H1 (cell line): Measurements from ENCODE around the gene C16orf95. TPM values are rescaled to one million over a fixed set of nuclear protein-coding genes. Genes with fewer than 3 reads are reported as not detected.

ENCODE experiments used
- CREB1 ChIP-seq: IDR thresholded peaks from 2 replicates; pipeline ENCODE4 v1.6.1; 2012; ENCODE audit warnings: inconsistent platforms
- PHF8 ChIP-seq: fragments of 200-600 bp; sonication (generic); conservative IDR thresholded peaks from 2 replicates; pipeline ENCODE4 v1.7.1; 2012; ENCODE audit warnings: low read depth, mild to moderate bottlenecking, inconsistent platforms, low read length, moderate library complexity
- POLR2AphosphoS5 ChIP-seq: IDR thresholded peaks from 2 replicates; pipeline ENCODE4 v1.6.1; 2011; ENCODE audit warnings: low read depth, low read length
- SP1 ChIP-seq: IDR thresholded peaks from 2 replicates; pipeline ENCODE4 v1.6.1; 2011; ENCODE audit warnings: low read depth, low read length
- TCF12 ChIP-seq: IDR thresholded peaks from 2 replicates; pipeline ENCODE4 v1.6.1; 2011; ENCODE audit warnings: low read depth, mild to moderate bottlenecking, low read length
- polyA plus RNA-seq, 7 experiments: library from polyadenylated mRNA; depleted of rRNA in 3 of 7; stranded (reverse) in 5 of 7; unstranded in 2 of 7; fragments of >200 nt in 5 of 7; fragments of 200-250 nt in 2 of 7; gene quantifications; 1 replicate in 5 of 7; 2 replicates in 1 of 7; 4 replicates in 1 of 7; pipeline versions ENCODE4 v1.2.1 to v1.2.3, GENCODE V29; 2011 to 2013; ENCODE audit warnings: missing spikeins in 2 of 7, mixed read lengths in 2 of 7
- total RNA-seq: library from RNA; stranded (reverse); fragmentation: NEBNext Ultra II Directional; extraction: Animal tissue kit (Norgen Biotek cat#: 25700); gene quantifications from 2 replicates; pipeline ENCODE4 v1.2.1, GENCODE V29; 2021
- TF ChIP-seq, protein P1 (sequence below): fragments of 300-600 bp; sonication (generic); IDR thresholded peaks from 2 replicates; pipeline ENCODE4 v1.7.1; 2012; ENCODE audit warnings: low read length, moderate library complexity, mild to moderate bottlenecking, inconsistent platforms; ENCODE audit not compliant: insufficient replicate concordance
- TF ChIP-seq, protein P2 (sequence below): IDR thresholded peaks from 2 replicates; pipeline ENCODE4 v1.6.1; 2011; ENCODE audit warnings: low read length, improper control_type of control experiment

C16orf95 gene
- total and polyA plus RNA-seq, 2 of the 8 experiments (the other 6 are each of a cell fraction or from before 2014, with no cell fraction given): 5.0 to 5.4 TPM

- TF ChIP-seq, protein P1, sequence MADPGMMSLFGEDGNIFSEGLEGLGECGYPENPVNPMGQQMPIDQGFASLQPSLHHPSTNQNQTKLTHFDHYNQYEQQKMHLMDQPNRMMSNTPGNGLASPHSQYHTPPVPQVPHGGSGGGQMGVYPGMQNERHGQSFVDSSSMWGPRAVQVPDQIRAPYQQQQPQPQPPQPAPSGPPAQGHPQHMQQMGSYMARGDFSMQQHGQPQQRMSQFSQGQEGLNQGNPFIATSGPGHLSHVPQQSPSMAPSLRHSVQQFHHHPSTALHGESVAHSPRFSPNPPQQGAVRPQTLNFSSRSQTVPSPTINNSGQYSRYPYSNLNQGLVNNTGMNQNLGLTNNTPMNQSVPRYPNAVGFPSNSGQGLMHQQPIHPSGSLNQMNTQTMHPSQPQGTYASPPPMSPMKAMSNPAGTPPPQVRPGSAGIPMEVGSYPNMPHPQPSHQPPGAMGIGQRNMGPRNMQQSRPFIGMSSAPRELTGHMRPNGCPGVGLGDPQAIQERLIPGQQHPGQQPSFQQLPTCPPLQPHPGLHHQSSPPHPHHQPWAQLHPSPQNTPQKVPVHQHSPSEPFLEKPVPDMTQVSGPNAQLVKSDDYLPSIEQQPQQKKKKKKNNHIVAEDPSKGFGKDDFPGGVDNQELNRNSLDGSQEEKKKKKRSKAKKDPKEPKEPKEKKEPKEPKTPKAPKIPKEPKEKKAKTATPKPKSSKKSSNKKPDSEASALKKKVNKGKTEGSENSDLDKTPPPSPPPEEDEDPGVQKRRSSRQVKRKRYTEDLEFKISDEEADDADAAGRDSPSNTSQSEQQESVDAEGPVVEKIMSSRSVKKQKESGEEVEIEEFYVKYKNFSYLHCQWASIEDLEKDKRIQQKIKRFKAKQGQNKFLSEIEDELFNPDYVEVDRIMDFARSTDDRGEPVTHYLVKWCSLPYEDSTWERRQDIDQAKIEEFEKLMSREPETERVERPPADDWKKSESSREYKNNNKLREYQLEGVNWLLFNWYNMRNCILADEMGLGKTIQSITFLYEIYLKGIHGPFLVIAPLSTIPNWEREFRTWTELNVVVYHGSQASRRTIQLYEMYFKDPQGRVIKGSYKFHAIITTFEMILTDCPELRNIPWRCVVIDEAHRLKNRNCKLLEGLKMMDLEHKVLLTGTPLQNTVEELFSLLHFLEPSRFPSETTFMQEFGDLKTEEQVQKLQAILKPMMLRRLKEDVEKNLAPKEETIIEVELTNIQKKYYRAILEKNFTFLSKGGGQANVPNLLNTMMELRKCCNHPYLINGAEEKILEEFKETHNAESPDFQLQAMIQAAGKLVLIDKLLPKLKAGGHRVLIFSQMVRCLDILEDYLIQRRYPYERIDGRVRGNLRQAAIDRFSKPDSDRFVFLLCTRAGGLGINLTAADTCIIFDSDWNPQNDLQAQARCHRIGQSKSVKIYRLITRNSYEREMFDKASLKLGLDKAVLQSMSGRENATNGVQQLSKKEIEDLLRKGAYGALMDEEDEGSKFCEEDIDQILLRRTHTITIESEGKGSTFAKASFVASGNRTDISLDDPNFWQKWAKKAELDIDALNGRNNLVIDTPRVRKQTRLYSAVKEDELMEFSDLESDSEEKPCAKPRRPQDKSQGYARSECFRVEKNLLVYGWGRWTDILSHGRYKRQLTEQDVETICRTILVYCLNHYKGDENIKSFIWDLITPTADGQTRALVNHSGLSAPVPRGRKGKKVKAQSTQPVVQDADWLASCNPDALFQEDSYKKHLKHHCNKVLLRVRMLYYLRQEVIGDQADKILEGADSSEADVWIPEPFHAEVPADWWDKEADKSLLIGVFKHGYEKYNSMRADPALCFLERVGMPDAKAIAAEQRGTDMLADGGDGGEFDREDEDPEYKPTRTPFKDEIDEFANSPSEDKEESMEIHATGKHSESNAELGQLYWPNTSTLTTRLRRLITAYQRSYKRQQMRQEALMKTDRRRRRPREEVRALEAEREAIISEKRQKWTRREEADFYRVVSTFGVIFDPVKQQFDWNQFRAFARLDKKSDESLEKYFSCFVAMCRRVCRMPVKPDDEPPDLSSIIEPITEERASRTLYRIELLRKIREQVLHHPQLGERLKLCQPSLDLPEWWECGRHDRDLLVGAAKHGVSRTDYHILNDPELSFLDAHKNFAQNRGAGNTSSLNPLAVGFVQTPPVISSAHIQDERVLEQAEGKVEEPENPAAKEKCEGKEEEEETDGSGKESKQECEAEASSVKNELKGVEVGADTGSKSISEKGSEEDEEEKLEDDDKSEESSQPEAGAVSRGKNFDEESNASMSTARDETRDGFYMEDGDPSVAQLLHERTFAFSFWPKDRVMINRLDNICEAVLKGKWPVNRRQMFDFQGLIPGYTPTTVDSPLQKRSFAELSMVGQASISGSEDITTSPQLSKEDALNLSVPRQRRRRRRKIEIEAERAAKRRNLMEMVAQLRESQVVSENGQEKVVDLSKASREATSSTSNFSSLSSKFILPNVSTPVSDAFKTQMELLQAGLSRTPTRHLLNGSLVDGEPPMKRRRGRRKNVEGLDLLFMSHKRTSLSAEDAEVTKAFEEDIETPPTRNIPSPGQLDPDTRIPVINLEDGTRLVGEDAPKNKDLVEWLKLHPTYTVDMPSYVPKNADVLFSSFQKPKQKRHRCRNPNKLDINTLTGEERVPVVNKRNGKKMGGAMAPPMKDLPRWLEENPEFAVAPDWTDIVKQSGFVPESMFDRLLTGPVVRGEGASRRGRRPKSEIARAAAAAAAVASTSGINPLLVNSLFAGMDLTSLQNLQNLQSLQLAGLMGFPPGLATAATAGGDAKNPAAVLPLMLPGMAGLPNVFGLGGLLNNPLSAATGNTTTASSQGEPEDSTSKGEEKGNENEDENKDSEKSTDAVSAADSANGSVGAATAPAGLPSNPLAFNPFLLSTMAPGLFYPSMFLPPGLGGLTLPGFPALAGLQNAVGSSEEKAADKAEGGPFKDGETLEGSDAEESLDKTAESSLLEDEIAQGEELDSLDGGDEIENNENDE: no peak
- no peak for TF ChIP-seq POLR2AphosphoS5
- TF ChIP-seq TCF12: no peak
- no peak for TF ChIP-seq CREB1
- no peak for TF ChIP-seq PHF8
- TF ChIP-seq, protein P2, sequence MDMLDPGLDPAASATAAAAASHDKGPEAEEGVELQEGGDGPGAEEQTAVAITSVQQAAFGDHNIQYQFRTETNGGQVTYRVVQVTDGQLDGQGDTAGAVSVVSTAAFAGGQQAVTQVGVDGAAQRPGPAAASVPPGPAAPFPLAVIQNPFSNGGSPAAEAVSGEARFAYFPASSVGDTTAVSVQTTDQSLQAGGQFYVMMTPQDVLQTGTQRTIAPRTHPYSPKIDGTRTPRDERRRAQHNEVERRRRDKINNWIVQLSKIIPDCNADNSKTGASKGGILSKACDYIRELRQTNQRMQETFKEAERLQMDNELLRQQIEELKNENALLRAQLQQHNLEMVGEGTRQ: no peak
- TF ChIP-seq SP1: no peak
Observed at GRCh38 chr16:87273471-87274030, 43.6 kb downstream of the C16orf95 start (continued).
